ENCODE measurements around the gene ZNF638. TPM values are rescaled to one million over a fixed set of nuclear protein-coding genes. Genes with fewer than 3 reads are reported as not detected.

Gene ZNF638
- total RNA-seq, 1 donor from 2014 or later, result 211 TPM

- Mint-ChIP-seq H3K4me3 (ENCODE audit: unreplicated experiment) (no peak overlapping the region), H3K27ac (ENCODE audit: unreplicated experiment) (no peak overlapping the region), H3K36me3 (ENCODE audit: unreplicated experiment) (peaks cover 5% of the 10 kb centered on the region), H3K4me1 (ENCODE audit: low read depth, unreplicated experiment) (peaks cover 18% of the 10 kb centered on the region), H3K9me3 (ENCODE audit: unreplicated experiment) (no peaks in the 10 kb centered on the region), H3K27me3 (ENCODE audit: unreplicated experiment) (peaks cover 5% of the 10 kb centered on the region)
- no peak for TF ChIP-seq CTCF (IDR thresholded peaks at IDR 0.05; ENCODE audit: partially characterized antibody, unreplicated experiment)
- no peak for DNase-seq
Measured at GRCh38 chr2:71465961-71466300, 134.3 kb downstream of the ZNF638 start.

- Mint-ChIP-seq H3K27me3 (ENCODE audit: unreplicated experiment) (peaks cover 5% of the 10 kb centered on the region), H3K36me3 (ENCODE audit: unreplicated experiment) (no peaks in the 10 kb centered on the region), H3K27ac (ENCODE audit: unreplicated experiment) (no peak overlapping the region), H3K4me1 (ENCODE audit: low read depth, unreplicated experiment) (peaks cover 15% of the 10 kb centered on the region), H3K9me3 (ENCODE audit: unreplicated experiment) (no peaks in the 10 kb centered on the region), H3K4me3 (ENCODE audit: unreplicated experiment) (peak overlapping the region; percentile 78)
- TF ChIP-seq CTCF (IDR thresholded peaks at IDR 0.05; ENCODE audit: partially characterized antibody, unreplicated experiment), result no peak
- DNase-seq, result peak; percentile 62
Measured at GRCh38 chr2:71466301-71467179, 135.0 kb downstream of the ZNF638 start.

- no peaks in the 10 kb centered on the region for H3K36me3 Mint-ChIP-seq (ENCODE audit: unreplicated experiment)
- peaks cover 5% of the 10 kb centered on the region for H3K27me3 Mint-ChIP-seq (ENCODE audit: unreplicated experiment)
- no peak for TF ChIP-seq CTCF (IDR thresholded peaks at IDR 0.05; ENCODE audit: partially characterized antibody, unreplicated experiment)
- peak overlapping the region; percentile 78 for H3K4me3 Mint-ChIP-seq (ENCODE audit: unreplicated experiment)
- no peaks in the 10 kb centered on the region for H3K9me3 Mint-ChIP-seq (ENCODE audit: unreplicated experiment)
- H3K27ac Mint-ChIP-seq (ENCODE audit: unreplicated experiment), result no peak overlapping the region
- H3K4me1 Mint-ChIP-seq (ENCODE audit: low read depth, unreplicated experiment), result peaks cover 15% of the 10 kb centered on the region
- DNase-seq, result no peak
Measured at GRCh38 chr2:71467180-71467815, 135.7 kb downstream of the ZNF638 start.

DNA sequence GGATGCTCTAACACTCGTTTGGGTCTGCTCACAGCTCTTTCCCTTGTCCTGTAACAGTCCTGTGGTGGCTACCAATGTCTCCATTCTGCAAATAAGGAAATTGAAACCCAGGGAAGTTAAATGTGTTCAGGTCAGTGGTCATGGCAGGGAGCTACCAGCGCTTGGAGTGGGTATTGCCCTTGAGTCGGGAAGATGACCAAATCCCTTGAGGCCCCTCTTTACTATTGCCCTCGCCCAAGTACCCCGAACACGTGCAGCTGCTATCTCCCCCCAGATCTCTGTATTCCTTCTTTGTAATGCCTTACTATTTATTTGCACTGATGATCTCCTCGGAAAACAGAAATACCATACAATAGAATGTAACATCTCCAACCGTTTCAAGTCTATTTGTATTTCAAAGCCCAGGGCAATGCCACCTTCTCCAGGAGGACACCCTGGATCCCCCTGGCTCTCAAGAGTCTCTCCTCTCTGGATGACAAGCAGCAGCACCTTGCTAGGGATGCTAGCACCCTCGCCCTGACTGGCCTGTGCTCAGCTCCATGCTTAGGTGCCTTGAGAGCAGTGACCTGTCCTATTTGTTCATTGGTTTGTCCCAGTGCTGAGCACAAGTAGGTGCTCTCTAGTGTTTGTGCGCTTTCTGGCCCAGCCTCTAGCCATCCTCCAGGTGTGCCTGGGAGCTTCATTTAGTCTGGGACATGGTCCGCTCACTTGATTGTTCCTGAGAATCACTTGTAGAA lies 136.9 kb downstream of the ZNF638 start:
- no peaks in the 10 kb centered on the region for H3K36me3 Mint-ChIP-seq (ENCODE audit: unreplicated experiment)
- H3K4me3 Mint-ChIP-seq (ENCODE audit: unreplicated experiment), result no peak overlapping the region
- H3K9me3 Mint-ChIP-seq (ENCODE audit: unreplicated experiment), result peaks cover under 1% of the 10 kb centered on the region
- peaks cover 8% of the 10 kb centered on the region for H3K27me3 Mint-ChIP-seq (ENCODE audit: unreplicated experiment)
- peak overlapping the region; percentile 28 for H3K27ac Mint-ChIP-seq (ENCODE audit: unreplicated experiment)
- peaks cover 15% of the 10 kb centered on the region for H3K4me1 Mint-ChIP-seq (ENCODE audit: low read depth, unreplicated experiment)
- no peak for TF ChIP-seq CTCF (IDR thresholded peaks at IDR 0.05; ENCODE audit: partially characterized antibody, unreplicated experiment)
- DNase-seq, result no peak

Measured in glutamatergic neuron (in vitro differentiated cells).